8988T (cell line): ENCODE data around the gene NBEAL2.
"Not testable (repeated sequence)": the region's sequence is repeated elsewhere in the genome, so short reads cannot be mapped to it uniquely, and the experiment has no call there.

Experiments used
- DNase-seq: peaks from one replicate; pipeline ENCODE4 v3.0.0; 2011

NBEAL2 gene

GRCh38 chr3:47012342-47013230, 33.1 kb downstream of the NBEAL2 start:
- no peak for DNase-seq

- no peak for DNase-seq
Measured at GRCh38 chr3:47013231-47013630, 33.8 kb downstream of the NBEAL2 start.

GRCh38 chr3:47014036-47014435, 34.6 kb downstream of the NBEAL2 start:
- no peak for DNase-seq

GRCh38 chr3:47015151-47015550, 35.7 kb downstream of the NBEAL2 start:
- no peak for DNase-seq

GRCh38 chr3:47016086-47016933, 36.8 kb downstream of the NBEAL2 start:
- no peak for DNase-seq

DNA sequence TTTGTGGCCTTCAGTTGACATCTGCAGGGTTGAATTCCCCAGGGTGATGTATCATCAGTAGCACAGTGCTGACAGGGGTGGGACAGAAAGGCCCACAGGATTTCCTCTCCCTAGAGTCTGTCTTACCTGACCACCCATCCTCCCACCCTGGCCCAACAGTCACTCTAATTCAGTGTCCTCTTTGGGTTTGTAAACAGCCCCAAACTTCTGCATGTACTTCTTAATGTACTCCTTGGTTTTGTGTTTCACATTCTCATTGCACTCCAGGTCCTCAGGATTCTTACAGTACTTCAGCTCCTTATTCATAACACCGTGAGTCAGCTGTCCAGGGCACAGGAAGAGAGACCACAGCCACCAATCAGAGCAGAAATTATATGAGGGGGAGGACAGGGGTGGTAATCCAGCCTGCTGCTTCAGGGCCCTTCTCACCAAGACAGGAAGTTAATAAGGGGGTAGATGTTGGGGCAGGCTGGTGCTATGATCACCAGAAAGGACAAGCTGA, 37.5 kb downstream of the NBEAL2 start:
- no peak for DNase-seq

GRCh38 chr3:47017504-47018268, 38.2 kb downstream of the NBEAL2 start:
- DNase-seq = no peak

- no peak for DNase-seq
Measured at GRCh38 chr3:47018269-47018611, 38.8 kb downstream of the NBEAL2 start.

GRCh38 chr3:47019201-47019600, 39.7 kb downstream of the NBEAL2 start:
- DNase-seq = no peak

DNA sequence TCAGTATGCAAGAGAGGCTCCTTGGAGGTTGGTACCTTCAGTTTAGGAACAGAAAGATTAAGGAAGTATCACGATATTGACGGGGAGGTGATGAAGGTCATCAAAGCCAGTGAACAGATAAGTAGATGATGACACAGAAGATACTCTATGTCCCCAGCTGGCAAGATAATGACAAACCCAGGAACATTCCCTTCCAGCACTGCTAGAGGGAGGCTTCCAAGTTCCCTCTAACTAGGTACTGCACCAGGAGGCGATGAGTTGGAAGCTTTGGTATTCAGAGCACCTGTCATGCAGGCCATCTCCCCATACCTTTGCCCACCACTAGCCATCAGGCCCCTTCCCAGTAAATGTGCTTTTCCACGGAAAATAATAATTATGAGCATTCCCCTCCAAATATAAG, 40.8 kb downstream of the NBEAL2 start:
- no peak for DNase-seq

DNA sequence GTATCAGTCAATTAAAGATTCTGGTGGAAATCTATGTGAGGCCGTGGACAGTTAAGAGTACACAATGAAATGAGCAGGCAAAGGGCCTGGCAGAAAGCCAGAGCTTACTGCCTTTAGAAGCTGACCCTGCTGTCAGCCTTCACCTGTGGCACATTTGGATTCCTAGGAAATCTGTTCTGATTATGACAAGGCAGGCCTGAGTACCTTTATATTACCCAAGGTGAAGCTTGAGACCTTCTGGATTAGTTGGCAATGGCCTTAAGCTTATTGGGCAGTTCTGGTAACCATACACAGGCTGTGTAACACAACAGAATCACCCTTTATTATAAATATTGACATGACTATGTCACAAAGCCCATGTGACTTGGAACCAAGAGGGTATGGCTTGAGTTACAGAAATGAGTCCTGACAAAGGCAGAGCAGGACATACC, 43.2 kb downstream of the NBEAL2 start:
- DNase-seq = no peak

- no peak for DNase-seq
Measured at GRCh38 chr3:47024932-47025331, 45.5 kb downstream of the NBEAL2 start.

DNA sequence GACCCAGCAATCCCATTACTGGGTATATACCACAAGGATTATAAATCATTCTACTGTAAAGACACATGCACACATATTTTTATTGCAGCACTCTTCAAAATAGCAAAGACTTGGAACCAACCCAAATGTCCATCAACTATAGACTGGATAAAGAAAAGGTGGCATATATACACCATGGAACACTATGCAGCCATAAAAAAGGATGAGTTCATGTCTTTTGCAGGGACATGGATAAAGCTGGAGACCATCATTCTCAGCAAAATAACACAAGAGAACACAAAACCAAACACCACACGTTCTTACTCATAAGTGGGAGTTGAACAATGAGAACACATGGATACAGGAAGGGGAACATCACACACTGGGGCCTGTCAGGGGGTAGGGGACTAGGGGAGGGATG, 47.0 kb downstream of the NBEAL2 start:
- DNase-seq = not testable (repeated sequence)

GRCh38 chr3:47028146-47028545, 48.7 kb downstream of the NBEAL2 start:
- no peak for DNase-seq

- no peak for DNase-seq
Measured at GRCh38 chr3:47028667-47029066, 49.2 kb downstream of the NBEAL2 start.

GRCh38 chr3:47031041-47031440, 51.6 kb downstream of the NBEAL2 start:
- not testable (repeated sequence) for DNase-seq

GRCh38 chr3:47034868-47035489, 55.5 kb downstream of the NBEAL2 start:
- DNase-seq = no peak

DNA sequence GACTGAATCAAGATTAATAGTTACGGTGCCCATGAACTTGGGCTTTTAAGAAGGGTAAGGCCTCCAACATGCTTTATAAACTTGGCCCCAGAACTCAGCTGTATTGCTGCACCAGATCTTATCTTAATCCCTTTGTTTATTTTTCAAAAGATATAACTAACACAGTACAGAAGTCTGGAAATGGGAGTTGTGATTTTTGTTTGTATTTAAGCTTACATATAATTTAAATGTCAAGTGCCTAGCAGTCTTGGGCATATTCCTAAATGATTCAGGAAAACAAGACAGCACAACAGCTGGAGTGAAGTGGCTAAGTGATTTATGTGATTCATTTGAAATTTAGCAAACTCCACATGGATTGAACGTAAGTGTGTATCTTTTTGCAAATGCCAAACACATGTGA, 56.2 kb downstream of the NBEAL2 start:
- no peak for DNase-seq

DNA sequence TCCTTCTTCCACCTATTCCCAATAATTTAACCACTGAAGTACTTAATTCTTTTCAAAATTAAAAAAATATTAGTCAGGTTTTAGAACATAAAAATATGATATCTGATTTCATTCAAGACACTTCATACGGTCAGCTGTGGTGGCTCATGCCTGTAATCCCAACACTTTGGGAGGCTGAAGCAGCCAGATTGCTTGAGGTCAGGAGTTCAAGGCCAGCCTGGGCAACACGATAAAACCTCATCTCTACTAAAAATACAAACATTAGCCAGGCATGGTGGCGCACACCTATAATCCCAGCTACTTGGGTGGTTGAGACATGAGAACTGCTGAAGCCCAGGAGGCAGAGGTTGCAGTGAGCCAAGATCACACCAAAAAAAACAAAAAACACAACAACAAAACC, 56.7 kb downstream of the NBEAL2 start:
- no peak for DNase-seq

DNA sequence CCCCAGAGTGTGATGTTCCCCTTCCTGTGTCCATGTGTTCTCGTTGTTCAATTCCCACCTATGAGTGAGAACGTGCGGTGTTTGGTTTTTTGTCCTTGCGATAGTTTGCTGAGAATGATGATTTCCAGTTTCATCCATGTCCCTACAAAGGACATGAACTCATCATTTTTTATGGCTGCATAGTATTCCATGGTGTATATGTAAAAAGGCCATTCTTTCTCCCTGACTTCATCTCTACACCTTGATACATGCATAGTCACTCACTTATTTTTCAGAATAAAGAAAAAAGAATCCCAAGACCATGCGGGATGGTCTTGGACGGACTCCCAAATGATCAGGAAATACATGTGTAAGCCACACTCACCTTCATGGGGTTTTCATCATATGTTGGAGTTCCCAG, 57.8 kb downstream of the NBEAL2 start:
- DNase-seq = not testable (repeated sequence)

- no peak for DNase-seq
Measured at GRCh38 chr3:47041114-47041513, 61.6 kb downstream of the NBEAL2 start.

DNA sequence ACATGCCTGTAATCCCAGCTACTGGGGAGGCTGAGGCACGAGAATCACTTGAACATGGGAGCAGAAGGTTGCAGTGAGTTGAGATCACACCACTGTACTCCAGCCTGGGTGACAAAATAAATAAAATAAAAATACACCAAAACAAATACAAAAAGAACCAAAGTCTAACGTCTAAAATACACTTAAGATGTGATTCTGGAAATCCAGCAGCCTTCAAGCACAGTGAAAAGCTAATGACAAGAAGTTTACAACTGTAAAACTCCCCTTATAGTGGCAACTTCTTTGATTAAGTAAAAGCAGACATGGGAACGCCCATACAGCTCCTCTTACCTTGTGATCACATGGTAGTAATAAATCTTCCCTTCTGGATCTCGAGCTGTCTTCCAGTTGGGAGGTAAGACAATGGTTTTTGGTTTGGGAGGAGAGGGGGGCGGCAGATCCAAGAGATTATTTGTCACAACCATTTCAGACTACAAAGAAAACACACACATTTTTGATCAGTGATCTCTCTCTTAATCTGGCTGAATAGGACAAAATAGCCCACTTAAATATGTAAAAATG, 62.8 kb downstream of the NBEAL2 start:
- no peak for DNase-seq
